Tibial nerve (tissue), 4 donors: ENCODE results near the gene ECT2. TPM values are rescaled to one million over a fixed set of nuclear protein-coding genes. Genes with fewer than 3 reads are reported as not detected.
"Not testable (repeated sequence)": the region's sequence is repeated elsewhere in the genome, so short reads cannot be mapped to it uniquely, and the experiment has no call there.

ENCODE experiments used
- DNase-seq, 2 donors: peaks; one replicate each; pipeline ENCODE4 v3.0.0-alpha.2; 2019; ENCODE audit warnings: low spot score in 2 of 2
- H3K27ac ChIP-seq, 4 donors: fragments of 200-600 bp; sonication (generic) in 3 of 4; one replicate each; pipeline ENCODE4 v1.5.1; 2017 to 2019; ENCODE audit warnings: mild to moderate bottlenecking in 1 of 4
- H3K27me3 ChIP-seq, 2 donors: fragments of 200-600 bp; sonication (generic) in 1 of 2; one replicate each; pipeline versions ENCODE4 v1.5.1 to v1.6.0; 2017 to 2019
- H3K36me3 ChIP-seq, 3 donors: fragments of 200-600 bp; sonication (generic); one replicate each; pipeline ENCODE4 v1.5.1; 2018 to 2019
- H3K4me1 ChIP-seq, 4 donors: fragments of 200-600 bp; sonication (generic) in 3 of 4; one replicate each; pipeline ENCODE4 v1.5.1; 2017 to 2019
- H3K4me3 ChIP-seq, 4 donors: fragments of 200-600 bp; sonication (generic) in 3 of 4; one replicate each; pipeline ENCODE4 v1.5.1; 2017 to 2019; ENCODE audit warnings: mild to moderate bottlenecking in 1 of 4, moderate library complexity in 1 of 4
- H3K9me3 ChIP-seq, 4 donors: fragments of 200-600 bp; sonication (generic) in 3 of 4; one replicate each; pipeline ENCODE4 v1.5.1; 2017 to 2019
- EP300 ChIP-seq, 2 donors: sonication (generic); formaldehyde crosslinking; IDR thresholded peaks; one replicate each; pipeline ENCODE4 v1.6.1; 2017; ENCODE audit warnings: antibody characterized with exemption in 2 of 2, mild to moderate bottlenecking in 1 of 2
- POLR2A ChIP-seq, 2 donors: fragments of 450-650 bp; IDR thresholded peaks; one replicate each; pipeline ENCODE4 v1.6.1; 2017; ENCODE audit warnings: antibody characterized with exemption in 2 of 2, mild to moderate bottlenecking in 2 of 2, moderate library complexity in 2 of 2
- WGBS, 2 donors: methylation state at CpG; one replicate each; pipeline ENCODE4 v1.1.5; 2018; 5-methylcytosine and 5-hydroxymethylcytosine counted together
- total RNA-seq, 4 donors: library from RNA; depleted of rRNA; stranded (reverse); fragments of >200 nt; gene quantifications; one replicate each; pipeline ENCODE4 v1.1.0, GENCODE V29; 2016
- TF ChIP-seq, protein P1 (sequence below), 5 experiments: fragments of 200-600 bp in 3 of 5; fragments of 450-650 bp in 2 of 5; sonication (generic) in 3 of 5; IDR thresholded peaks; one replicate each; pipeline ENCODE4 v1.5.1; 2016 to 2019; ENCODE audit warnings: antibody characterized with exemption in 5 of 5, mild to moderate bottlenecking in 3 of 5, moderate library complexity in 2 of 5

The ECT2 gene, protein sequence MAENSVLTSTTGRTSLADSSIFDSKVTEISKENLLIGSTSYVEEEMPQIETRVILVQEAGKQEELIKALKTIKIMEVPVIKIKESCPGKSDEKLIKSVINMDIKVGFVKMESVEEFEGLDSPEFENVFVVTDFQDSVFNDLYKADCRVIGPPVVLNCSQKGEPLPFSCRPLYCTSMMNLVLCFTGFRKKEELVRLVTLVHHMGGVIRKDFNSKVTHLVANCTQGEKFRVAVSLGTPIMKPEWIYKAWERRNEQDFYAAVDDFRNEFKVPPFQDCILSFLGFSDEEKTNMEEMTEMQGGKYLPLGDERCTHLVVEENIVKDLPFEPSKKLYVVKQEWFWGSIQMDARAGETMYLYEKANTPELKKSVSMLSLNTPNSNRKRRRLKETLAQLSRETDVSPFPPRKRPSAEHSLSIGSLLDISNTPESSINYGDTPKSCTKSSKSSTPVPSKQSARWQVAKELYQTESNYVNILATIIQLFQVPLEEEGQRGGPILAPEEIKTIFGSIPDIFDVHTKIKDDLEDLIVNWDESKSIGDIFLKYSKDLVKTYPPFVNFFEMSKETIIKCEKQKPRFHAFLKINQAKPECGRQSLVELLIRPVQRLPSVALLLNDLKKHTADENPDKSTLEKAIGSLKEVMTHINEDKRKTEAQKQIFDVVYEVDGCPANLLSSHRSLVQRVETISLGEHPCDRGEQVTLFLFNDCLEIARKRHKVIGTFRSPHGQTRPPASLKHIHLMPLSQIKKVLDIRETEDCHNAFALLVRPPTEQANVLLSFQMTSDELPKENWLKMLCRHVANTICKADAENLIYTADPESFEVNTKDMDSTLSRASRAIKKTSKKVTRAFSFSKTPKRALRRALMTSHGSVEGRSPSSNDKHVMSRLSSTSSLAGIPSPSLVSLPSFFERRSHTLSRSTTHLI
- 1 to 10 TPM; 3.1 to 9.0 (median 7.0) TPM for total RNA-seq

DNA sequence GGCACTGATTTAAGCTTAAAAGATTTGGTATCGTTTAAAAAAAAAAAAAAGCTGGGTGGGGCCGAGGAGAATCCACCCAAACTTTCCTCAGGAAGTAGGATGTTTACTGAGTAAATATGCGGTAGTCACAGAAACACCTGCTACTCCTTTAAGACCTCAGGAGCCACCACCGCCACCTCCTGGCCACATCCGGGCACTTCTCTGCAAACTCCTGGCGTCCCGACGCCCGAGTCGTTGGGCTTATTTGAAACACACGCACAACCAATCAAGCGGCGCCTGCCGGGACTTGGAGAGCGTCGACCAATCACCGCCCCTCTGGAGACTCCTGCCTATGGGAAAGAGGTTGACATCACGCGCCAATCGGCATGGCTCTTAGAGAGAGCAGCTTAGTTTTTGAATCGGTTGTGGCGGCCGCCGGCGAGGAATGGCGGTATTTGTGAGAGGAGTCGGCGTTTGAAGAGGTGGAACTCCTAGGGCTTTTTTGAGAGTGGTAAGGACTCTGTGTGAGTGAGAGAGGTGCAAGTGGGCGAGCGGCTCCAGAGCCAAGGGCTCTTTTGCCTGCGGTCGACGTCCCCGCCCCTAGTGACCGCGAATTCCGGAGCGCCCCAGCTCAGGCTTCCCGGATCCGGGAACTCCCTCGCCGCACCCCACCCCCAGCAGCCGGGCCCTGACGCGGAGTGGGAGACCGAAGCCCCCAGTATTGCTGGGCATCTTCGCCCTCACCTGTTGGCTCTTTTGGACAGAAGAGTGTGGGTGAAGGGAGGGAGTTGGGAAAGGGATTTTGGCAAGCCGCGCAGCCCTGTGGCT lies at the start of gene ECT2:
TSS of gene ECT2 (plus strand) at position 359 of the 807 bp plus-strand sequence. CDS start 3,805 bp downstream, outside the sequence.
- Histone ChIP-seq H3K4me1 (peaks cover 0 to 22% (median 6%) of the 10 kb centered on the region in 4 donors), H3K27ac (peak within 1 kb of the TSS; percentile 60 to 89 (median 82))

DNA sequence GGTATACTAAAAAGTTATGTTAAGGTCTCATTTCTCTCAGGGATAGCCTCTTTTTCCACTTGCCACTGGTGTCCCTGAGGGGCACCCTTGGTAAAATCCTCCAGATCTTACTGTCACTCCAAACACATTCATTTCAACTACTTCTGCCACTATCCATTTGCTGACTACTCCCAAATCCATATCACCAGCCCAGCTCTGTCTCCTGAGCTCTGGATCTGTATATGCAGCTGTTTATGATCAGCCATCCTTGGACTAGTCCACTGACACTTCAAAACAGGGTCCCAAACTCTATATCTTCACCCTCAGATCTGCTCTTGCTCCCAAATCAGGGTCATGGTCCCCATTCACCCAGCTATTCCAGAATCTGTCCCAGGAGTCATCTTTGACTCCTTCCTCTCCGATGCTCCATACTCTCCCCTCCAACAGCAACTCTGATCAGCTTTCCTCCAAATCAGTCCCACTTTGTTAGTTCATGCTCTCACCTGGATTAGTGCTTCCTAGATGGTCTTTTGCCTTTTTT lies 49.5 kb upstream of the ECT2 start:
- no peaks in the 10 kb centered on the region for H3K9me3 ChIP-seq
- H3K27me3 ChIP-seq = no peaks in the 10 kb centered on the region
- no peak overlapping the region for H3K4me3 ChIP-seq
- H3K4me1 ChIP-seq = no peaks in the 10 kb centered on the region
- no peak for DNase-seq
- WGBS, 2 donors = 95 to 100% methylated on average over 1 of the region's 1 CpG
- H3K27ac ChIP-seq = no peak overlapping the region
- TF ChIP-seq, protein P1, sequence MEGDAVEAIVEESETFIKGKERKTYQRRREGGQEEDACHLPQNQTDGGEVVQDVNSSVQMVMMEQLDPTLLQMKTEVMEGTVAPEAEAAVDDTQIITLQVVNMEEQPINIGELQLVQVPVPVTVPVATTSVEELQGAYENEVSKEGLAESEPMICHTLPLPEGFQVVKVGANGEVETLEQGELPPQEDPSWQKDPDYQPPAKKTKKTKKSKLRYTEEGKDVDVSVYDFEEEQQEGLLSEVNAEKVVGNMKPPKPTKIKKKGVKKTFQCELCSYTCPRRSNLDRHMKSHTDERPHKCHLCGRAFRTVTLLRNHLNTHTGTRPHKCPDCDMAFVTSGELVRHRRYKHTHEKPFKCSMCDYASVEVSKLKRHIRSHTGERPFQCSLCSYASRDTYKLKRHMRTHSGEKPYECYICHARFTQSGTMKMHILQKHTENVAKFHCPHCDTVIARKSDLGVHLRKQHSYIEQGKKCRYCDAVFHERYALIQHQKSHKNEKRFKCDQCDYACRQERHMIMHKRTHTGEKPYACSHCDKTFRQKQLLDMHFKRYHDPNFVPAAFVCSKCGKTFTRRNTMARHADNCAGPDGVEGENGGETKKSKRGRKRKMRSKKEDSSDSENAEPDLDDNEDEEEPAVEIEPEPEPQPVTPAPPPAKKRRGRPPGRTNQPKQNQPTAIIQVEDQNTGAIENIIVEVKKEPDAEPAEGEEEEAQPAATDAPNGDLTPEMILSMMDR (IDR thresholded peaks at IDR 0.05) = no peak
- no peak for TF ChIP-seq POLR2A (IDR thresholded peaks at IDR 0.05)
- no peak for TF ChIP-seq EP300 (IDR thresholded peaks at IDR 0.05)
- H3K36me3 ChIP-seq = no peaks in the 10 kb centered on the region

More for the DNA sequence above, at the start of gene ECT2:
- 0% methylated on average over 41 to 43 of the region's 49 CpGs for WGBS, 2 donors
- peak within 1 kb of the TSS; percentile 41 to 94 (median 76) for H3K4me3 ChIP-seq
- DNase-seq = peak; percentile 98
- no peaks in the 10 kb centered on the region for H3K9me3 ChIP-seq
- no peaks in the 10 kb centered on the region for H3K36me3 ChIP-seq
- TF ChIP-seq POLR2A (IDR thresholded peaks at IDR 0.05) (peak in 1 of 2 donors; percentile 44), EP300 (IDR thresholded peaks at IDR 0.05) (peak; percentile 76 to 81)
- TF ChIP-seq, protein P1 (IDR thresholded peaks at IDR 0.05) = peak; percentile 78 to 88 (median 82)
- H3K27me3 ChIP-seq = no peaks in the 10 kb centered on the region

DNA sequence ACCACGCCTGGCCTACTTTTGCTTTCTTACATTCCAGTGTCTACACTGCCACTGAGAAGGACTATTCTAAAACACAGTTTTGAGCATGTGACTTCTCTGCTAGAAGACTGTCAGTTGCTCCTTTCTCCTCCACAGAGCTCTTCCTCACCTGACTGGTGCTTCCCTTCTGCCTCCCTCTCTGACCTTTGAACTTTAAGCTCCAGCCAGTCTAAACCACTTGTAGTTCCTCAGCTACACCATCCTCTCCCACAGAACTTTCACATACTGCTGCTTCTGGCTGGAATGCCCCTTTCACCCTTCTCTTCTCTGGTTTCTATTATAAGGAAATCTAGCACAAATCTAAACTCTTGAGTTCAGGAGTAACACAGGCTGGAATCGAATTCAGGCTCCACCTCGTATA lies 48.8 kb upstream of the ECT2 start:
- H3K36me3 ChIP-seq = no peaks in the 10 kb centered on the region
- TF ChIP-seq POLR2A (IDR thresholded peaks at IDR 0.05) = no peak
- TF ChIP-seq EP300 (IDR thresholded peaks at IDR 0.05) = no peak
- TF ChIP-seq, protein P1 (IDR thresholded peaks at IDR 0.05) = no peak
- H3K27ac ChIP-seq = no peak overlapping the region
- H3K4me1 ChIP-seq = peaks cover 0 to under 1% (median 0%) of the 10 kb centered on the region in 4 donors
- no peaks in the 10 kb centered on the region for H3K9me3 ChIP-seq
- H3K4me3 ChIP-seq = no peak overlapping the region
- no peaks in the 10 kb centered on the region for H3K27me3 ChIP-seq
- no peak for DNase-seq
- WGBS, 2 donors = 95 to 97% methylated on average over 3 of the region's 3 CpGs

DNA sequence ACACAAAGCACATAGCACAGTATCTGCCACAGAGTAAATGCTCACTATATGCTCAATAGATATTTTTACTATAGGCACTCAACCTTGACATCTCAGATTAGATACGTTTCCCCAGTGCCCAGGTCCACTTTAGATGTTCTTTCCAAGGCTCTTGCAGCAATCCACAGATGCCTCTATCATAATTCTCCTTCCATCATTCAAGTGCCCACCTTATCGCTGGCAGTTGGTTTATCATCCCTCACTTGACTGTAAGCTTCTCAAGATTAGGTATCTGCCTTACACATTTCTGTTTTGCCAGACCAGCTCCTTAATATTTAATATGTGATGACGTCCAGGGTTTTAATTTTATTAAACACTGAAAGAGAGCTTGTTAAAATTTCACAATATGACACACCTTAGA lies 48.3 kb upstream of the ECT2 start:
- Histone ChIP-seq H3K4me3 (no peak overlapping the region), H3K27ac (no peak overlapping the region), H3K27me3 (no peaks in the 10 kb centered on the region), H3K4me1 (peaks cover 0 to 6% (median 0%) of the 10 kb centered on the region in 4 donors), H3K36me3 (no peaks in the 10 kb centered on the region), H3K9me3 (no peaks in the 10 kb centered on the region)
- TF ChIP-seq POLR2A (IDR thresholded peaks at IDR 0.05) = no peak
- TF ChIP-seq, protein P1 (IDR thresholded peaks at IDR 0.05) = no peak
- TF ChIP-seq EP300 (IDR thresholded peaks at IDR 0.05) = no peak
- 90 to 94% methylated on average over 3 of the region's 3 CpGs for WGBS, 2 donors
- DNase-seq = no peak

DNA sequence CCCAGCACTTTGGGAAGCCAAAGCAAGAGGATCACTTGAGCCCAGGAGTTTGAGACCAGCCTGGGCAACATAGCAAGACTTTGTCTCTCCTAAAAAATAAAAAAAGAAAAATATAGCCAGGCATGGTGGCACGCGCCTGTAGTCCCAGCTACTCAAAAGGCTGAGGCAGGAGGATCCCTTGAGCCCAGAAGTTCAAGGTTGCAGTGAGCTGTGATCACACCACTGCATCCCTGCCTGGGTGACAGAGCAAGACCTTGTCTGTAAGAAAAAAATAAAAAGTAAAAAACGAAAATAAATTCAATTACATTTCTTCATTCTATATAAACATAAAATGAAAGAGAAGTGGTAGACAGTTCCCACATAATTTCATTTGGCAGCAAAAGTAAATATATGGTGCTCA lies 47.8 kb upstream of the ECT2 start:
- H3K9me3 ChIP-seq, H3K4me1 ChIP-seq, H3K27me3 ChIP-seq, H3K27ac ChIP-seq, DNase-seq, H3K4me3 ChIP-seq, H3K36me3 ChIP-seq: not testable (repeated sequence)
- WGBS, 2 donors = 90 to 95% methylated on average over 3 of the region's 3 CpGs
